Right ventricle myocardium superior (tissue), 1 donor: ENCODE results near the gene C17orf100. TPM values are rescaled to one million over a fixed set of nuclear protein-coding genes. Genes with fewer than 3 reads are reported as not detected.
"Not testable (repeated sequence)": the region's sequence is repeated elsewhere in the genome, so short reads cannot be mapped to it uniquely, and the experiment has no call there.

Experiments used
- ATAC-seq: fragments of 200-7000 bp; cut with Tn5 transposase; one replicate; pipeline ENCODE4 v1.9.1; 2020; ENCODE audit warnings: mild to moderate bottlenecking; ENCODE audit not compliant: poor library complexity
- DNase-seq: peaks from one replicate; pipeline ENCODE4 v3.0.0-alpha.2; 2020
- intact Hi-C: fragments of 100-400 bp; cut with DNase I; formaldehyde crosslinking; loops from one replicate; pipeline ENCODE4 v1.11.2; 2022
- total RNA-seq: library from RNA; stranded (reverse); fragmentation: NEBNext Ultra II Directional; extraction: Animal tissue kit (Norgen Biotek cat#: 25700); gene quantifications from one replicate; pipeline ENCODE4 v1.2.1, GENCODE V29; 2021
- donor health status: DM: no; HTN: yes; CAD: no; lungs with severe emphysema.

C17orf100 gene
- total RNA-seq, 1 donor from 2014 or later = 0.48 TPM

GRCh38 chr17:6683081-6683684, 31.6 kb downstream of the C17orf100 start:
- intact Hi-C loops = no loop called here
- no peak for ATAC-seq
- DNase-seq = no peak

DNA sequence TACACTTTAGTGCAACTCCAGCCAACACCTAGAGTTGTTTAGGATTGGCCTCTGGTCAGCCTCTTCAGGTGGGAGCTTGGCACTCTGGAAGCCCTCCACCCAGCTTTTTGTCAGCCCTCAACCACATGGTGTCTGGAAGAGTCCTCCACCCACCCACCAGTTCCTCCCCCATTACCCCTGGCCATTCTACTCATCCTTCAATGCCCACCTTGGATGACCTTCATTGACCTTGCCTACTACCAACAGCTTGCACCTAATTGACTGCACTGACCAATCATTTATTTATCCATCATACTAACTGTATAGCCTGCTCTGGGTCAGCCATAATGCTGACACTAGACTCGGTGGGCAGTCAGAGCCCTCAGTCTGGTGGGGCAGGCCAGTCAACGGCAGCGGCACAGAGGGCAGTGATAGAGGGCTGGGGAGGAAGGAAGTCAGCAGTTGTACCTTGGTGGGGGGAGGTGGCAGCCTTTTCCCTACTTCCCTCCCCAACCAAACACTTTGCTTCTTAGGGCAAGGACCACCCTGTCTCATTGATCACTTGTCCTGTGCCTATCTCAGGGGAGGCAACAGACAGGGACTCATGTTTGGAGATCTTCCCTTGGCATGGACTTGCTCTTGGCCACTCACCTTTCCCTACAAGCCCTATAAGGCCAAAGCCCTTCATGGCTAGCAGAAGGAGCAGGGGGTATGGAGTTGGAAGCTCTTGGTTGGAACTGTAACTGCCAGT, 32.3 kb downstream of the C17orf100 start:
- no peak for DNase-seq
- intact Hi-C loops = no loop called here

DNA sequence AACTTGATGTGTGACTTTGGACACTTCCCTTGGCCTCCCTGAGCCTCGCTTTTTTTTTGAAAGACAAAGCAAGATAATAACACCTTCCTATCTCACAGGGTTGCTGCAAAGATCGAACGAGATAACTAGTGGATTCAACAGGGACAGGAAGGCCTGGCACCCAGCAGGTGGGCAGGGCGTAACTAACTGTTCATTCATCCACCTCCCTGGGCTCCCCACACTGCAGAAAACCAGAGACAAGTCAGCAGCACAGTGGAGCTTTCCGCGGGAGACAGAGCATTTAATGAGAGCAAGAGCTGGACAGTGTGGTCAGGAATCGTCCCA, 32.9 kb downstream of the C17orf100 start:
- intact Hi-C loops = no loop called here
- ATAC-seq (no peak), DNase-seq (no peak)

More for the DNA sequence above, 32.3 kb downstream of the C17orf100 start:
- no peak for ATAC-seq

- intact Hi-C loops = no loop called here
- ATAC-seq = no peak
- DNase-seq = no peak
These were observed 33.6 kb downstream of the C17orf100 start for GRCh38 chr17:6684881-6685767.

- intact Hi-C loops = no loop called here
- DNase-seq (no peak), ATAC-seq (no peak)
These were observed 34.5 kb downstream of the C17orf100 start for GRCh38 chr17:6686026-6686425.

DNA sequence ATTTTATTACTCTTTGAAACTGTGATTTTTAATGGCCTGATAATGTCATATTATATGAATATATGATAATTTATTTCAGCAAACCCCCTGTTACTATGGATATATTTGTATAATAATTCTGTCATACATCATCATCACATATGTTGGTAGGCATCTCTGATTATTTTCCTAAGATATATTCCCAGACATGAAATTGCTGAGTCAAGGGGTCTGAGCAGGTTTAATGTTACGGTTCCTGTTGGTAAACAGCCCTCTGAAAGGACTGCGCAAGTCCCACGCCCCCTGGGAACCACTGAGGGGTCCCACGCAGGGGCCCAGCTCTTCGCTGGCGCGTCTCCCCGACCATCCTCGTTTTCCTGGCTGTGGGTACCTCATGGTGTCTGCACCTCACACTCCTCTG, 37.4 kb downstream of the C17orf100 start:
- ATAC-seq = no peak
- intact Hi-C loops = no loop called here
- no peak for DNase-seq

GRCh38 chr17:6690641-6691040, 39.1 kb downstream of the C17orf100 start:
- intact Hi-C loops = no loop called here
- ATAC-seq (no peak), DNase-seq (no peak)

DNA sequence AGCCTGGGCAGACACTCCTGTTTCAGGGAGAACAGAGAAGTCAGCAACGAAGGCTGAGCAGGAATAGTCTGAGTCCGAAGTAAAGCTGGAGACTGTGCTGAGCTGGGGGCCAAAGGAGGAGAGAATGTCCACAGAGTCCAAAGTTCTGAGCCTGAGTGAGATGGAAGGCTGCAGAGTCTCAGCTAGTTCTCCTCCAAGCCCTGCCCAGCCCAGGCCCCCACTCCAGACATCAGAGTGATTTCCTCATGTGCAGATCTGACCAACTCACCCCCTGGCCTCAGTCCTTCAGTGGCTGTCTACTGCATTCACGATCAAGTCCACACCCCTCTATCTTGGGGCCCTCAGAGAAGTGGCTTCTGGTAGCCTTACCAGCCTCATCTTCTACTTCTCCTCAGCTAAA, 40.0 kb downstream of the C17orf100 start:
- no peak for DNase-seq
- ATAC-seq = no peak
- intact Hi-C loops = no loop called here

DNA sequence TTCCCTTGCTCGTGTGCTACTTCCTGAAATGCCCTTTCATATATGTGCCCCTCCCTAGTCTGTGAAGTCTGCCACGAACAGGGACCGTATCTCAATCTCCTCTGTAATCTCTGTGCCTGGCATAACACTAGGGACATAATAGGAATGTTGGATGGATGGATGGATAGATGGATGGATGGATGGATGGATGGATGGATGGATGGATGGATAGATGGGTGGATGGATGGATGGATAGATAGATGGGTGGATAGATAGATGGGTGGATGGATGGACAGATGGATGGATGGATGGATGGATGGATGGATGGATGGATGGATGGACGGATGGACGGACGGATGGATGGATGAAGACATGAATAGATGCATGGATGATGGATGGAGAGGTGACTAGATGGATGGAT, 40.4 kb downstream of the C17orf100 start:
- DNase-seq, intact Hi-C loops: not testable (repeated sequence)

GRCh38 chr17:6695051-6695450, 43.5 kb downstream of the C17orf100 start:
- DNase-seq (no peak), ATAC-seq (no peak)
- intact Hi-C loops = no loop called here

More for the DNA sequence above, 40.4 kb downstream of the C17orf100 start:
- ATAC-seq = not testable (repeated sequence)

- no peak for DNase-seq
- intact Hi-C loops = no loop called here
These were observed 44.0 kb downstream of the C17orf100 start for GRCh38 chr17:6695565-6695964.

DNA sequence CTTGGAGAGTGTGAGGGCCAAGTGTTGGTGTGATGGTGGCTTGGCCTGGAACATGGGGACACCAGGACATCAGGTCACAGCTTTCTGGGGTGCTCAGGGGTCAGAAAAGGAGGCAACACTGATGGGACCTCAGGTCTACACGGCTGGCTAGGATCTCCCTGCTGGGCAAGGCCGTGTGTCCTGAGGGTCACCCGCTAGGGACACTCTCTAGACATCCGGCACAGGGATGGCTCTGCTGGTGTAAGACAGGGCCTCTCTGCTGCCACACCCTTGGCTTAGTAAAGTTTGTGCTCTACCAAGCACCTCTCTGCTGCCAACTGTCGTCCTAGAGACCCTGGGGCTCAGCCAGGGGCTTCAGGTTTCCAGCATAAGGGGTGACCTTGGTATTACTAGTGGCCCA, 45.3 kb downstream of the C17orf100 start:
- intact Hi-C loops = no loop called here
- DNase-seq (no peak), ATAC-seq (no peak)

More at GRCh38 chr17:6695565-6695964, 44.0 kb downstream of the C17orf100 start:
- ATAC-seq = no peak

- ATAC-seq = no peak
- intact Hi-C loops = no loop called here
- DNase-seq = no peak
These were observed 46.4 kb downstream of the C17orf100 start for GRCh38 chr17:6698004-6698403.

- DNase-seq (no peak), ATAC-seq (no peak)
- intact Hi-C loops = no loop called here
These were observed 48.7 kb downstream of the C17orf100 start for GRCh38 chr17:6699997-6700947.

DNA sequence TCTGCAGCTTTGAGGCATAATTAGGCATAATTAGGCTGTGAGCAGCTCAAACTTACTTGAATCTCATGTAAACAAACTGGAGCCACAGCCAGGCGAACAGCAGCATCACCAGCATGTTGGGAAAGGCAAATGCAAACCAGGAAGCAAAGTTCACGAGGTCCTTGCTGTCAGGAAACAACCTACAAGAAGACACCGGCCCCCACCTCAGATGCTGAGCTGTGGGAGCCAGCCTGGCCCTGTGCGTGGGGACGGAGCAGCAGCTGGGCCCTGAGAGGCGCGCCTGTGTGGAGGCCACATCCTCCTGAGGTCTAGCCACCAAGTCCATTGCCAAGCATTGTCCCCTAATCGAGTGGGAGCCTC, 49.4 kb downstream of the C17orf100 start:
- no peak for DNase-seq
- no peak for ATAC-seq
- intact Hi-C loops = no loop called here

DNA sequence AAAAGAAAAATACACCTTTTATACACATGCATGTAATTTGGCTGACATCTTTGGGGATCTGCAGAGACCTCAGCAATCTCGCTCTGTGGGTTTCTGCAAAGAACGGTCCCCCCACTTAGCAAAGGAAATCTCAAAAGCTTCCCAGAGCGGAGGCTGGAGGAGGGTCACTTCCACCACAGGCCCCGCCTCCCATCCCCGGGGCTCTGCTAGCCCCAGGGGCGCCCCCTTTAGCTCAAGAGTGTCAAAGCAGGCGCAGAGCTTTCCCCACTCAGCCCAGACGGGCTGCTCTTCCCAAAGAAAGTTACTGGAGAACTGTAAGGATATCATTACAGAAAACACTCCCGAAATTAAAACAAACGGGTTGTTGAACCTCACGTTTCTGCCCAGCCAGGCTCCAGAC, 50.2 kb downstream of the C17orf100 start:
- intact Hi-C loops = no loop called here
- no peak for ATAC-seq
- DNase-seq = no peak

- DNase-seq (no peak), ATAC-seq (no peak)
- intact Hi-C loops = no loop called here
These were observed 51.1 kb downstream of the C17orf100 start for GRCh38 chr17:6702567-6703215.
